Smooth muscle cell of the umbilical artery (primary cell): Measurements from ENCODE around the gene B4GALNT3. TPM values are rescaled to one million over a fixed set of nuclear protein-coding genes. Genes with fewer than 3 reads are reported as not detected.

Experiments
- total RNA-seq: library from RNA; depleted of rRNA; stranded (reverse); fragments of >200 nt; gene quantifications from 2 replicates; pipeline ENCODE4 v1.2.3, GENCODE V29; 2014

B4GALNT3 gene
- total RNA-seq, result 0.23 TPM in 1 of 2 replicates, not detected in the other

DNA sequence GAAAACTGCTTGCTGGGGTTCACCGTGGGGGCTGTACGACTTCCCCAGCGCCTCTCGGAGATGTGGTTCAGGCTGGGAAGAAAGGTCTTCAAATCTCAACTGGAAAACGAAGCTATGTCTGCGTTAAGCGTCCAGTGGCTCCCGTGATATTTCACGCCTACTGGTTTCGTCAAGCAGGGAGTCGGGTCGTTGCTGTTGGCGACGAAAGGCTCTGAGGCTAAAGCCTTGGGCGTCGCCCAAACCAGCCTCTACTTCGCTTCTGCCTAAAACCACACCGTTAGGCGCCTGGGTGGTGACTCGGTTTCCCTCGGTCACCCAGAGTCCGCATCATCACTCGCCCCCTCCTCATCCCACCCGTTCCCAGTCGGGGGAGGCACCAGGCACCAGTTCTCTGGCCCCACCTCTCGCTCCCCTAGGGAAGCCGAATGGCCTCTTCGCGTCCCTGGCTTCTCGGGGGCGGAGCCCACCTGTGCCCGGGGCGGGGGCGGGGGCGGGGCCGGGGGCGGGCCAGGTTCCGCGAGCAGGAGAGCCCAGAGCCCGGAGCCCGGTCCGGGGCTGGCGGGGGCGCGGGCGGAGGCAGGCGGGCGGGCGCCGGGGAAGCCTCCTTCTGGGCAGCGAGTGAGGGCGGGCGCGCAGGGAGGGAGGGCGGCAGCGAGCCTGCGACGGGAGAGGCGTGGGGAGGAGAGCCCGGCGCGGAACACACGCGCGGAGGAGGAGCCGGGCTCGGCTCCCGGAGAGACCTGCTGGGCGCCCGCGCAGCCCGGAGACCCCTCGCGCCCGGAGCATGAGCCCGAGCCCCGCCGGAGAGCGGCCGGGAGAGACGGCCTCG, at the start of gene B4GALNT3:
TSS of gene B4GALNT3 (plus strand) at position 510 of the 829 bp plus-strand sequence. CDS start 438 bp downstream, outside the sequence.

Other genes starting within 250 kb of the B4GALNT3 start
- under 0.01 TPM in 1 of 2 replicates, not detected in the other for gene SLC6A12, start 245.8 kb upstream of the B4GALNT3 start, total RNA-seq
- gene SLC6A13, start 197.1 kb upstream of the B4GALNT3 start, total RNA-seq, result 0.42 TPM in 1 of 2 replicates, not detected in the other
- 64.4 and 80.5 TPM in 2 replicates for gene KDM5A, start 70.6 kb upstream of the B4GALNT3 start, total RNA-seq
- 4.5 and 9.2 TPM in 2 replicates for gene CCDC77, start 58.3 kb upstream of the B4GALNT3 start, total RNA-seq
- not detected in 2 replicates for gene NINJ2, start 203.5 kb downstream of the B4GALNT3 start, total RNA-seq